PC-9 (cell line): ENCODE data around the gene USP12. TPM values are rescaled to one million over a fixed set of nuclear protein-coding genes. Genes with fewer than 3 reads are reported as not detected.

Experiments used
- BruUV-seq: library from RNA; stranded (reverse); fragments of 400-500 nt; replicated peaks from 2 replicates; lab custom pipeline; 2021; lab: Mats Ljungman, UMichigan
- CTCF ChIA-PET: fragments of 300-600 bp; sonication (Branson Sonifier 250); formaldehyde crosslinking; loops from one replicate; lab custom pipeline; 2022; ENCODE audit warnings: antibody characterized with exemption; lab: Charles Lee
- POLR2A ChIA-PET: fragments of 300-600 bp; sonication (Branson Sonifier 250); formaldehyde crosslinking; loops from one replicate; lab custom pipeline; 2022; ENCODE audit warnings: antibody characterized with exemption; ENCODE audit not compliant: unreplicated experiment; lab: Charles Lee
- DNase-seq, 2 experiments: peaks; one replicate each; pipeline versions ENCODE4 v3.0.0 to v3.0.0-alpha.2; 2015 to 2022; ENCODE audit warnings: mixed read lengths in 1 of 2
- H2AFZ ChIP-seq: fragments of 200-600 bp; sonication (generic); 2 replicates; pipeline ENCODE4 v1.8.1; 2017; ENCODE audit warnings: antibody characterized with exemption
- H3F3A ChIP-seq: fragments of 200-600 bp; sonication (generic); 2 replicates; pipeline ENCODE4 v1.8.1; 2017; ENCODE audit warnings: antibody characterized with exemption, mild to moderate bottlenecking, low read depth; ENCODE audit not compliant: insufficient read depth
- H3K27ac ChIP-seq: fragments of 200-600 bp; sonication (generic); 2 replicates; pipeline ENCODE4 v1.6.1; 2016; ENCODE audit warnings: mixed run types
- H3K27me3 ChIP-seq: fragments of 200-600 bp; sonication (generic); 2 replicates; pipeline ENCODE4 v1.6.1; 2016; ENCODE audit warnings: low read depth, mixed run types; ENCODE audit not compliant: insufficient read depth
- H3K36me3 ChIP-seq: fragments of 200-600 bp; sonication (generic); 2 replicates; pipeline ENCODE4 v1.6.1; 2016; ENCODE audit warnings: low read depth, mixed run types
- H3K4me1 ChIP-seq: fragments of 200-600 bp; sonication (generic); replicated peaks from 2 replicates; pipeline ENCODE4 v1.6.1; 2016; ENCODE audit warnings: mixed run types; ENCODE audit not compliant: insufficient read depth
- H3K4me2 ChIP-seq: fragments of 200-600 bp; sonication (generic); 2 replicates; pipeline ENCODE4 v1.6.1; 2017; ENCODE audit warnings: mixed run types
- H3K4me3 ChIP-seq: fragments of 200-600 bp; sonication (generic); 2 replicates; pipeline ENCODE4 v1.6.1; 2016; ENCODE audit warnings: mixed run types
- H3K79me2 ChIP-seq: fragments of 200-600 bp; sonication (generic); 2 replicates; pipeline ENCODE4 v1.6.1; 2017; ENCODE audit warnings: low read depth, mixed run types
- H3K9me2 ChIP-seq: fragments of 200-600 bp; sonication (generic); 2 replicates; pipeline ENCODE4 v1.8.1; 2017; ENCODE audit warnings: mild to moderate bottlenecking; ENCODE audit not compliant: insufficient read depth
- H3K9me3 ChIP-seq: fragments of 200-600 bp; sonication (generic); 2 replicates; pipeline ENCODE4 v1.8.1; 2016; ENCODE audit warnings: low read depth; ENCODE audit not compliant: insufficient read depth
- H4K20me1 ChIP-seq: fragments of 200-600 bp; sonication (generic); 2 replicates; pipeline ENCODE4 v1.8.1; 2017; ENCODE audit not compliant: insufficient read depth
- CTCF ChIP-seq: fragments of 200-600 bp; sonication (generic); conservative IDR thresholded peaks from 2 replicates; pipeline ENCODE4 v1.6.1; 2017; ENCODE audit warnings: mixed run types, antibody characterized with exemption, mild to moderate bottlenecking, moderate library complexity
- EZH2 ChIP-seq: fragments of 200-600 bp; sonication (generic); IDR thresholded peaks from 2 replicates; pipeline ENCODE4 v1.8.0; 2017; ENCODE audit warnings: antibody characterized with exemption, low read depth
- intact Hi-C: fragments of 100-400 bp; cut with micrococcal nuclease; formaldehyde crosslinking; loops from one replicate; pipeline ENCODE4 v1.10.0; 2022; ENCODE audit not compliant: unreplicated experiment
- total RNA-seq: library from RNA; stranded (reverse); gene quantifications from 2 replicates; pipeline ENCODE4 v1.2.3, GENCODE V29; 2021

USP12 gene
- total RNA-seq, 1 experiment from 2014 or later, result 20.8 TPM

DNA sequence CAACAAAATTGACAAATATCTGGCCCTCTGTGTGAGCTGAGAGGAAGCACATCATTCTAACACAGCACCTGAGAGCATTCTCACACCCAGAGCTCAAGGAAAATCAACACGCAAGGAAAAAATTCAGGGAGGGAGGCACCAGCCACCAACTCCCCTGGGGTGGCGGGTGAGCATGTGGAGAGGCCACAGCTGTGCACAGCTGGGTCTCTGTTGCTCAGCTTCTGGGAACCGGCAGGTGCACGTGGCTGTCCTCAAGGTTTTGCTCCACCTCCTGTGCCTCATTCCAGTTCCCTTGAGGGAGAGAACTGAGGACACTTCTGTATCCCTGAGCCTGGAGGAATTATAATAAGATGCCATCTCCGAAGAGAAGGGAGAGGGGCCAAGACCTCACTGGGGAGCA lies 134.0 kb downstream of the USP12 start:
- intact Hi-C loops, result loop anchor here (10.0 kb wide), 1 partner anchor 53 kb away; no protein-coding TSS in a partner anchor
- Histone ChIP-seq H3K27ac (no peak overlapping the region), H3K4me3 (no peak overlapping the region), H3K9me3 (no peaks in the 10 kb centered on the region), H3K9me2 (no peaks in the 10 kb centered on the region), H2AFZ (no peak overlapping the region), H3K4me1 (peaks cover 30% of the 10 kb centered on the region), H4K20me1 (no peaks in the 10 kb centered on the region), H3K4me2 (no peak overlapping the region), H3K79me2 (no peaks in the 10 kb centered on the region), H3F3A (peaks cover 16% of the 10 kb centered on the region; the same call in 1 of the 2 replicates), H3K27me3 (no peaks in the 10 kb centered on the region), H3K36me3 (no peaks in the 10 kb centered on the region)
- DNase-seq, result no peak
- TF ChIP-seq EZH2, result no peak
- TF ChIP-seq CTCF, result no peak
- no TSS peak for BruUV-seq
- ChIA-PET POLR2A (no interaction called here), CTCF (no interaction called here)

- Histone ChIP-seq H3K4me3 (no peak overlapping the region), H3F3A (peaks cover 12% of the 10 kb centered on the region; the same call in 1 of the 2 replicates), H3K9me3 (no peaks in the 10 kb centered on the region), H3K27me3 (no peaks in the 10 kb centered on the region), H3K79me2 (no peaks in the 10 kb centered on the region), H3K4me1 (peaks cover 26% of the 10 kb centered on the region), H3K27ac (no peak overlapping the region), H3K36me3 (no peaks in the 10 kb centered on the region), H3K4me2 (no peak overlapping the region), H4K20me1 (no peaks in the 10 kb centered on the region), H3K9me2 (no peaks in the 10 kb centered on the region), H2AFZ (no peak overlapping the region)
- intact Hi-C loops, result loop anchor here (10.0 kb wide), 1 partner anchor 52 kb away; no protein-coding TSS in a partner anchor
- ChIA-PET CTCF (no interaction called here), POLR2A (no interaction called here)
- BruUV-seq, result no TSS peak
- no peak for DNase-seq
- no peak for TF ChIP-seq CTCF
- no peak for TF ChIP-seq EZH2
Observed at GRCh38 chr13:27037171-27037570, 134.4 kb downstream of the USP12 start.

DNA sequence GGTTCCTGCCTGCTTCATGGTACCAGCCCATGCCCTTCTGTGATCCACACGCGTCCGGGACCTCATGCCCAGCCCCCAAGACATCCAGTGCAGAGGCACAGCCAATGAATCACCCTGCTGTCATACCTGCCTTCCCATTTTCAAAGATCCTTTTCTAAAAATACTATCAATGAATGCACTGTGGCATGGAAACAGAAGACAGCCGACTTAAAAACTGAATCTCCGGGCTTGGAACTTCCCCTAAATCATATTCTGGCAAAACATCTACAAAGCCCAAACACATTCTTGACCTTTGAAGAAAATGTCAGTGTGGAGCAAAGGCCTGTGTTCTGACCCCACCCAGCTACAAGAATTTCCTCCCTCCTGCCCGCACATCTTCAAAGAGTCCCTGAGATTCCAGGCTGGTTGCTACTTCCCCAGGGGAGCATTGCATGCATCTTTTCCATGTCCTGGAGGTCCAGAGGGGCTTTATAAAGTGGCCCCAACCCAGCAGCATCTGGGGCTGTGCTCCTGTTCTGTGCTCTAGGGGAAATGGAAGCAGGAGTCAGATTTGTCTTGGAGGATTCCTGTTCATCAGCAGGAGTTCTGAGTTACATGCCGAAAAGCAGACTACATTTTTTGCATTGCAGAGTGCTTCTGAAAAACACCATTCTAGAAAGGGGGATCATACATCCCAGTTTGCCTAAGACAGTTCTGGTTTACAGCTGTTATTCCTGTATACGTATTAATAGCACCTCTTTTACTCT lies 135.2 kb downstream of the USP12 start:
- peaks cover 26% of the 10 kb centered on the region for H3K4me1 ChIP-seq
- no peak overlapping the region for H3K4me3 ChIP-seq
- no peaks in the 10 kb centered on the region for H4K20me1 ChIP-seq

More for the DNA sequence above, 135.2 kb downstream of the USP12 start:
- ChIA-PET CTCF (no interaction called here), POLR2A (no interaction called here)
- no peaks in the 10 kb centered on the region for H3K9me2 ChIP-seq
- no peaks in the 10 kb centered on the region for H3K27me3 ChIP-seq
- peak overlapping the region; percentile 50 for H3K4me2 ChIP-seq
- H3K9me3 ChIP-seq, result no peaks in the 10 kb centered on the region
- H2AFZ ChIP-seq, result no peak overlapping the region
- intact Hi-C loops, result loop anchor here (10.0 kb wide), 1 partner anchor 52 kb away; no protein-coding TSS in a partner anchor
- BruUV-seq, result no TSS peak
- no peaks in the 10 kb centered on the region for H3K36me3 ChIP-seq
- no peak overlapping the region for H3K27ac ChIP-seq
- TF ChIP-seq EZH2, result no peak
- no peak for TF ChIP-seq CTCF
- no peaks in the 10 kb centered on the region for H3K79me2 ChIP-seq
- peak in 1 of 2 experiments; percentile 11 for DNase-seq
- H3F3A ChIP-seq, result peaks cover 11% of the 10 kb centered on the region; the same call in 1 of the 2 replicates
